H9 (cell line): ENCODE measurements around the gene SCGB1C1. TPM values are rescaled to one million over a fixed set of nuclear protein-coding genes. Genes with fewer than 3 reads are reported as not detected.

Experiments used
- DNase-seq: peaks from one replicate; pipeline ENCODE4 v3.0.0-alpha.2; 2017
- H2AFZ ChIP-seq: one replicate; pipeline ENCODE4 v1.6.1; 2013; ENCODE audit warnings: mild to moderate bottlenecking, low read length, control low read depth, moderate library complexity
- H2AK5ac ChIP-seq: 2 replicates; pipeline ENCODE4 v1.6.1; 2013; ENCODE audit warnings: low read length, control low read depth, mixed read lengths; ENCODE audit not compliant: insufficient read length
- H2BK120ac ChIP-seq: one replicate; pipeline ENCODE4 v1.6.1; 2013; ENCODE audit warnings: low read depth, mild to moderate bottlenecking, low read length, control low read depth, inconsistent platforms; ENCODE audit not compliant: poor library complexity, severe bottlenecking
- H2BK12ac ChIP-seq: 2 replicates; pipeline ENCODE4 v1.6.1; 2013; ENCODE audit warnings: low read length, control low read depth, mixed read lengths, low read depth; ENCODE audit not compliant: insufficient read length
- H2BK15ac ChIP-seq: 2 replicates; pipeline ENCODE4 v1.6.1; 2013; ENCODE audit warnings: low read depth, low read length, control low read depth
- H2BK20ac ChIP-seq: one replicate; pipeline ENCODE4 v1.6.1; 2013; ENCODE audit warnings: low read depth, mild to moderate bottlenecking, low read length, control low read depth, inconsistent platforms; ENCODE audit not compliant: poor library complexity, severe bottlenecking
- H2BK5ac ChIP-seq: 2 replicates; pipeline ENCODE4 v1.6.1; 2013; ENCODE audit warnings: low read length, control low read depth, mixed read lengths; ENCODE audit not compliant: insufficient read length
- H3K14ac ChIP-seq: 2 replicates; pipeline ENCODE4 v1.6.1; 2013; ENCODE audit warnings: low read length, control low read depth; ENCODE audit not compliant: insufficient read depth
- H3K18ac ChIP-seq: 2 replicates; pipeline ENCODE4 v1.6.1; 2013; ENCODE audit warnings: low read depth, mild to moderate bottlenecking, mixed read lengths, low read length, control low read depth; ENCODE audit not compliant: insufficient read length
- H3K23ac ChIP-seq: 2 replicates; pipeline ENCODE4 v1.6.1; 2013; ENCODE audit warnings: low read length, control low read depth, mixed read lengths, low read depth; ENCODE audit not compliant: insufficient read length
- H3K23me2 ChIP-seq: 2 replicates; pipeline ENCODE4 v1.6.1; 2013; ENCODE audit warnings: low read depth, mild to moderate bottlenecking, mixed read lengths, low read length, control low read depth; ENCODE audit not compliant: insufficient read length, poor library complexity, severe bottlenecking
- H3K27ac ChIP-seq: 2 replicates; pipeline ENCODE4 v1.5.1; 2013; ENCODE audit warnings: low read length, control low read depth, mixed read lengths, low read depth; ENCODE audit not compliant: insufficient read length
- H3K27me3 ChIP-seq: 2 replicates; pipeline ENCODE4 v1.6.1; 2013; ENCODE audit warnings: low read length, control low read depth, inconsistent platforms; ENCODE audit not compliant: insufficient read depth
- H3K4ac ChIP-seq: 2 replicates; pipeline ENCODE4 v1.6.1; 2013; ENCODE audit warnings: low read depth, mild to moderate bottlenecking, control low read depth, inconsistent platforms, low read length, moderate library complexity
- H3K4me1 ChIP-seq: 2 replicates; pipeline ENCODE4 v1.6.1; 2013; ENCODE audit warnings: low read length, control low read depth, inconsistent platforms; ENCODE audit not compliant: insufficient read depth
- H3K4me2 ChIP-seq: 2 replicates; pipeline ENCODE4 v1.6.1; 2013; ENCODE audit warnings: low read length, control low read depth, mixed read lengths; ENCODE audit not compliant: insufficient read length, insufficient read depth
- H3K56ac ChIP-seq: 2 replicates; pipeline ENCODE4 v1.6.1; 2013; ENCODE audit warnings: low read depth, mild to moderate bottlenecking, mixed read lengths, low read length, control low read depth; ENCODE audit not compliant: insufficient read length
- H3K79me1 ChIP-seq: 2 replicates; pipeline ENCODE4 v1.6.1; 2013; ENCODE audit warnings: low read depth, mild to moderate bottlenecking, moderate library complexity, low read length, control low read depth, inconsistent platforms; ENCODE audit not compliant: insufficient read depth, poor library complexity, severe bottlenecking
- H3K79me2 ChIP-seq: 2 replicates; pipeline ENCODE4 v1.6.1; 2013; ENCODE audit warnings: low read length, control low read depth, inconsistent platforms; ENCODE audit not compliant: insufficient read depth
- H3K9ac ChIP-seq: 2 replicates; pipeline ENCODE4 v1.6.1; 2013; ENCODE audit warnings: low read length, control low read depth, mixed read lengths; ENCODE audit not compliant: insufficient read length; ENCODE audit errors: extremely low read depth
- H3K9me3 ChIP-seq: one replicate; pipeline ENCODE4 v1.6.1; 2013; ENCODE audit warnings: low read depth, low read length, inconsistent platforms; ENCODE audit not compliant: control insufficient read depth
- H3T11ph ChIP-seq: one replicate; pipeline ENCODE4 v1.6.1; 2013; ENCODE audit warnings: mild to moderate bottlenecking, low read length, control low read depth, inconsistent platforms
- H4K20me1 ChIP-seq: one replicate; pipeline ENCODE4 v1.6.1; 2013; ENCODE audit not compliant: control insufficient read depth, insufficient read length, insufficient read depth
- H4K5ac ChIP-seq: 2 replicates; pipeline ENCODE4 v1.6.1; 2013; ENCODE audit warnings: low read depth, mild to moderate bottlenecking, mixed read lengths, low read length, control low read depth; ENCODE audit not compliant: insufficient read length
- H4K8ac ChIP-seq: replicated peaks from 2 replicates; pipeline ENCODE4 v1.6.1; 2013; ENCODE audit warnings: low read length, control low read depth, mixed read lengths, low read depth; ENCODE audit not compliant: insufficient read length
- H4K91ac ChIP-seq: 2 replicates; pipeline ENCODE4 v1.6.1; 2013; ENCODE audit warnings: low read depth, mild to moderate bottlenecking, moderate library complexity, mixed read lengths, low read length, control low read depth; ENCODE audit not compliant: insufficient read length
- H3K27ac Mint-ChIP-seq, 3 experiments: 2 replicates in 2 of 3; 3 replicates in 1 of 3; pipeline ENCODE4 v1.8.0; 2020 to 2021; ENCODE audit warnings: mixed read lengths in 3 of 3, mild to moderate bottlenecking in 1 of 3, moderate library complexity in 1 of 3
- H3K27me3 Mint-ChIP-seq: 2 replicates; pipeline ENCODE4 v1.8.0; 2021; ENCODE audit warnings: low read depth, mild to moderate bottlenecking, moderate library complexity, mixed read lengths
- H3K36me3 Mint-ChIP-seq, 3 experiments: 2 replicates in 2 of 3; 3 replicates in 1 of 3; pipeline ENCODE4 v1.8.0; 2020 to 2021; ENCODE audit warnings: low read depth in 3 of 3, mixed read lengths in 3 of 3; ENCODE audit not compliant: insufficient read depth in 1 of 3
- H3K4me1 Mint-ChIP-seq, 2 experiments: 2 replicates each; pipeline ENCODE4 v1.8.0; 2020; ENCODE audit warnings: mixed read lengths in 2 of 2
- H3K4me3 Mint-ChIP-seq, 2 experiments: 2 replicates in 1 of 2; 3 replicates in 1 of 2; pipeline ENCODE4 v1.8.0; 2020 to 2021; ENCODE audit warnings: mild to moderate bottlenecking in 2 of 2, mixed read lengths in 2 of 2, moderate library complexity in 1 of 2
- H3K9me3 Mint-ChIP-seq, 2 experiments: 2 replicates in 1 of 2; 3 replicates in 1 of 2; pipeline ENCODE4 v1.8.0; 2020; ENCODE audit warnings: mild to moderate bottlenecking in 2 of 2, mixed read lengths in 2 of 2, moderate library complexity in 1 of 2
- CTCF ChIP-seq: fragments of 200-600 bp; sonication (generic); conservative IDR thresholded peaks from 3 replicates; pipeline ENCODE4 v1.8.0; 2021; ENCODE audit warnings: antibody characterized with exemption, mild to moderate bottlenecking
- WGBS: extraction: QIAGEN DNeasy Blood & Tissue Kit; methylation state at CpG from one replicate; pipeline ENCODE4 v1.1.7; 2013; ENCODE audit warnings: missing lambda C conversion rate, low lambda C conversion rate, mixed read lengths; ENCODE audit not compliant: insufficient read length; ENCODE audit errors: extremely low coverage; 5-methylcytosine and 5-hydroxymethylcytosine counted together
- total RNA-seq: library from RNA; stranded (reverse); gene quantifications from 2 replicates; pipeline ENCODE4 v1.2.1, GENCODE V29; 2021

SCGB1C1 gene
- total RNA-seq, 1 experiment from 2014 or later: not detected

DNA sequence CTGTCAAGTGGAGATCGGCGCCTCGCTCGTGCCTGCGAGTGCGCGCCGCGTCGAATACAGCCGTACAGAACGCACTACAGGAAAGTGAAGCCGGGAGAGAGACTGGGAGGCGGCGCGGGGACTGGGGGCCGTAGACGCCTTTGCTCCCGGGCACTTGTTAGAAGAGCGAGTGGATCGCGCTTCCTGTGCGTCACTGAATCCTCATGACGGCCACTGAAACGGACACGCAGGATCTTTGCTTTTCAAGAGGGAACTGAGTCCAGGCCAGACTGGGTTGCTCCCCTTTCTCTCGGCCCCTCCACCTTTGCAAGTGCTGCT, 14.9 kb downstream of the SCGB1C1 start:
- WGBS: no CpG with 5 or more reads among the region's 27 CpGs
- no peak overlapping the region for H3K14ac ChIP-seq
- H2AK5ac ChIP-seq: no peak overlapping the region
- no peak overlapping the region for H4K91ac ChIP-seq
- peak overlapping the region; percentile 32 for H3K18ac ChIP-seq
- H3K23me2 ChIP-seq: peaks cover 21% of the 10 kb centered on the region
- no peak overlapping the region for H3K56ac ChIP-seq
- no peaks in the 10 kb centered on the region; the same call in 1 of the 2 replicates for H3K27me3 Mint-ChIP-seq
- no peaks in the 10 kb centered on the region; a peak in 1 of 5 replicates for H3K9me3 Mint-ChIP-seq
- H3K4me1 ChIP-seq: no peaks in the 10 kb centered on the region; the same call in 1 of the 2 replicates
- peak overlapping the region; percentile 80 for H3K4me2 ChIP-seq
- no peaks in the 10 kb centered on the region for H3K27me3 ChIP-seq
- no peak overlapping the region for H3T11ph ChIP-seq
- peak overlapping the region; percentile 71 for H3K9ac ChIP-seq
- no peak overlapping the region for H4K5ac ChIP-seq
- peaks cover 5% of the 10 kb centered on the region for H3K79me1 ChIP-seq
- DNase-seq: no peak
- H2BK5ac ChIP-seq: no peak overlapping the region
- no peaks in the 10 kb centered on the region; the same call in 1 of the 2 replicates for H3K79me2 ChIP-seq
- peak overlapping the region; percentile 93 to 97 for H3K4me3 Mint-ChIP-seq
- no peak overlapping the region for H3K4ac ChIP-seq
- H2AFZ ChIP-seq: no peak overlapping the region
- no peak overlapping the region for H2BK20ac ChIP-seq
- no peaks in the 10 kb centered on the region for H3K9me3 ChIP-seq
- no peak overlapping the region for H2BK120ac ChIP-seq
- peak overlapping the region; percentile 65 for H3K27ac ChIP-seq
- H4K8ac ChIP-seq: no peak overlapping the region
- H3K4me1 Mint-ChIP-seq: peaks cover 5 to 17% of the 10 kb centered on the region in 2 experiments
- no peak overlapping the region for H2BK12ac ChIP-seq
- peak overlapping the region; percentile 97 to 100 (median 98) for H3K27ac Mint-ChIP-seq
- no peak overlapping the region for H2BK15ac ChIP-seq
- peaks cover 28 to 67% (median 54%) of the 10 kb centered on the region in 3 experiments for H3K36me3 Mint-ChIP-seq
- no peak overlapping the region for H3K23ac ChIP-seq
- TF ChIP-seq CTCF: no peak
- no peaks in the 10 kb centered on the region for H4K20me1 ChIP-seq
